ENCODE measurements around the gene SKIC8.

Gene SKIC8

GRCh38 chr15:78341057-78341987 is 41.9 kb upstream of the SKIC8 start:
- CTCF ChIA-PET, result no interaction called here
- no peak overlapping the region for H3K27ac ChIP-seq
- POLR2A ChIA-PET (ENCODE audit: low non-redundant PET), result no interaction called here
- no peak for DNase-seq (ENCODE audit: low spot score)
- TF ChIP-seq, protein P1, sequence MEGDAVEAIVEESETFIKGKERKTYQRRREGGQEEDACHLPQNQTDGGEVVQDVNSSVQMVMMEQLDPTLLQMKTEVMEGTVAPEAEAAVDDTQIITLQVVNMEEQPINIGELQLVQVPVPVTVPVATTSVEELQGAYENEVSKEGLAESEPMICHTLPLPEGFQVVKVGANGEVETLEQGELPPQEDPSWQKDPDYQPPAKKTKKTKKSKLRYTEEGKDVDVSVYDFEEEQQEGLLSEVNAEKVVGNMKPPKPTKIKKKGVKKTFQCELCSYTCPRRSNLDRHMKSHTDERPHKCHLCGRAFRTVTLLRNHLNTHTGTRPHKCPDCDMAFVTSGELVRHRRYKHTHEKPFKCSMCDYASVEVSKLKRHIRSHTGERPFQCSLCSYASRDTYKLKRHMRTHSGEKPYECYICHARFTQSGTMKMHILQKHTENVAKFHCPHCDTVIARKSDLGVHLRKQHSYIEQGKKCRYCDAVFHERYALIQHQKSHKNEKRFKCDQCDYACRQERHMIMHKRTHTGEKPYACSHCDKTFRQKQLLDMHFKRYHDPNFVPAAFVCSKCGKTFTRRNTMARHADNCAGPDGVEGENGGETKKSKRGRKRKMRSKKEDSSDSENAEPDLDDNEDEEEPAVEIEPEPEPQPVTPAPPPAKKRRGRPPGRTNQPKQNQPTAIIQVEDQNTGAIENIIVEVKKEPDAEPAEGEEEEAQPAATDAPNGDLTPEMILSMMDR (conservative IDR thresholded peaks at IDR 0.05; ENCODE audit: low read depth), result no peak

DNA sequence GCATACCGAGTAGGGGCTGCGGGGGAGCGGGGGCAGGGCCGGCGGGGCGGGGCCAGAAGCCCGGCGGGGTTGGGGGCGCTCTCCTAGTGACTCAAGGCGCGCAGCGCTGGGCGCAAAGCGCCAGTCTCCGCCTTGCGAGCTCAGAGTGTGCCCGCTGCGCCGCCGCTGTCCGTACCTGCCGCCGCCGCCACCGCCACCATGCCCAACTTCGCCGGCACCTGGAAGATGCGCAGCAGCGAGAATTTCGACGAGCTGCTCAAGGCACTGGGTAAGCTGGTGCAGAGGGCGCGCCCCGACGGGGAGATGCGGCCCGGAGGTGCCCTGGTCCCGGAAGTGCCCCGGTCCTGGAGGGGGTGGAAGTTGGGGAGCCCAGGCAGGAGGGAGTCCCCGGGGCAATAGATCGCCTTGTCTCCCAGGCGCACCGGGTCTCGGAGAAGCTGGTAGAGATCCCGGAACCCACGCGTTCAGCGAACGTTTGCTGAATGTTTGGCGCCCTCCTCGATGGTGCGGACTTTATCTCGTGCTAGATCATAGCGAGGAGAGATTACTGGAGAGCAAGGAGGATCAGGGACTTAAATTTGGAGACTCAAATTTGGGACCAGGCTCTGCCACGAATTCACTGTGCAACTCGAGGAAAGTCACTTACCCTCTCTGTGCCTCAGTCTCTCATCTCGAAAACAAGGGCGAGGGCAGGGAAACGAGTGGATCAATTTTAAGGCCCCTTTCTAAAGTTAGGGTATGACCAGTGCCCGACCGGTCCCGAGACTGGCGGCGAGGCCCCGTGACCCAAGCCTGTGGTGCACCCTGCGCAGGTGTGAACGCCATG is 41.0 kb upstream of the SKIC8 start, which contains the start of gene CRABP1:
TSS of gene CRABP1 (plus strand) at position 123 of the 826 bp plus-strand sequence. CDS start at position 199, 76 bp downstream.
- TF ChIP-seq, protein P1 (conservative IDR thresholded peaks at IDR 0.05; ENCODE audit: low read depth), result no peak
- DNase-seq (ENCODE audit: low spot score), result no peak
- CTCF ChIA-PET, result no interaction called here
- H3K27ac ChIP-seq, result no peak within 1 kb of the TSS
- POLR2A ChIA-PET (ENCODE audit: low non-redundant PET), result no interaction called here

- no peak for DNase-seq (ENCODE audit: low spot score)
- no peak overlapping the region for H3K27ac ChIP-seq
- CTCF ChIA-PET, result interaction anchor here (0.6 kb wide), 1 partner anchor 190 kb away, joined by 3 read pairs; no protein-coding TSS in a partner anchor
- TF ChIP-seq, protein P1 (conservative IDR thresholded peaks at IDR 0.05; ENCODE audit: low read depth), result no peak
- POLR2A ChIA-PET (ENCODE audit: low non-redundant PET), result no interaction called here
These were observed 40.1 kb upstream of the SKIC8 start for GRCh38 chr15:78339559-78339958.

GRCh38 chr15:78338781-78339180 is 39.4 kb upstream of the SKIC8 start:
- POLR2A ChIA-PET (ENCODE audit: low non-redundant PET), result no interaction called here
- TF ChIP-seq, protein P1 (conservative IDR thresholded peaks at IDR 0.05; ENCODE audit: low read depth), result no peak
- no peak overlapping the region for H3K27ac ChIP-seq
- DNase-seq (ENCODE audit: low spot score), result no peak
- CTCF ChIA-PET, result no interaction called here

DNA sequence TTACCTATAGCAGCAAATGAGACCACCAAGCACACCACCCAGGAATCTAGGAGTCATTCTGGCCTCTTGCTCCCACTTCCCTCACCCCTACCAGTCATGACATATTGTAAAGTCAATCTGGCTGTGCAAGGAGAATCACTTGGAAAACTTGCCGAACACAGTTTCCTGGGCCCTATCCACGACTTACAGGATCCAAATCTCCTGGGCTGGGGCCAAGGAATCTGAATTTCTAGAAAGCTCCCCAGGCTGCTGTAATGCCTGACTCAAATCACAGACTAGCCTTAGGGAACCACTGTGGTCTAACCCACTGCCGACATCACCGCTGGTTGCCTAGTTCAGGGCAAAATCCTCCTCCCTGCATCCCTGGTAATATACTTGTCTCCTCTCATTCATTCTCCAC is 36.6 kb upstream of the SKIC8 start:
- CTCF ChIA-PET, result interaction anchor here (0.5 kb wide), 1 partner anchor 53 kb away, joined by 3 read pairs; no protein-coding TSS in a partner anchor
- POLR2A ChIA-PET (ENCODE audit: low non-redundant PET), result no interaction called here

GRCh38 chr15:78334845-78335244 is 35.4 kb upstream of the SKIC8 start:
- TF ChIP-seq, protein P1 (conservative IDR thresholded peaks at IDR 0.05; ENCODE audit: low read depth), result no peak
- no peak overlapping the region for H3K27ac ChIP-seq
- ChIA-PET CTCF (no interaction called here), POLR2A (ENCODE audit: low non-redundant PET) (no interaction called here)
- no peak for DNase-seq (ENCODE audit: low spot score)

More for the DNA sequence above, 36.6 kb upstream of the SKIC8 start:
- H3K27ac ChIP-seq, result no peak overlapping the region
- TF ChIP-seq, protein P1 (conservative IDR thresholded peaks at IDR 0.05; ENCODE audit: low read depth), result no peak
- no peak for DNase-seq (ENCODE audit: low spot score)

All from RWPE1 (cell line).